ENCODE results near the gene ENC1. TPM values are rescaled to one million over a fixed set of nuclear protein-coding genes. Genes with fewer than 3 reads are reported as not detected.

The ENC1 gene
- total RNA-seq, 1 donor from 2014 or later = 13.8 TPM

DNA sequence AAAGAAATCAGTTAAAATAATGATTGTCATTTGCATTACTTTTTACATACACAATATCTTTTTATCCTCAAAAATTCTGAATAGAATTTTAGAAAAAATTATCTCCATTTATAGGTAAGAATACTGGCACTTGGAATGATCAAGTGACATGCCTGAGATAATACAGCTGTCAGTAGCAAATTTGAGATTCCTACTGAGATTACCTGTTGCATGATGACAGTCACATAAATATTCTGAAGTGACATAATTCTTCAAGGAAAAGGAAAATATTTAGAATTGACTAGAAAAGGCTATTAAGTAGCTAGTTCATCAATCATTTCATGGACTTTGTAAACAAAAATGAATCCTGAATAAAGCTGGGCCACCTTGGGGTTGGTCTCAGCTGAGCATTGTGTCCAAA lies 15.2 kb upstream of the ENC1 start:
- H3K9me3 Mint-ChIP-seq (ENCODE audit: unreplicated experiment) = no peaks in the 10 kb centered on the region
- H3K27ac Mint-ChIP-seq (ENCODE audit: unreplicated experiment) = no peak overlapping the region
- H3K36me3 Mint-ChIP-seq (ENCODE audit: unreplicated experiment) = no peaks in the 10 kb centered on the region
- no peaks in the 10 kb centered on the region for H3K27me3 Mint-ChIP-seq (ENCODE audit: unreplicated experiment)
- H3K4me1 Mint-ChIP-seq (ENCODE audit: unreplicated experiment) = peaks cover 5% of the 10 kb centered on the region
- no peak for DNase-seq (ENCODE audit: extremely low spot score, unreplicated experiment)
- no peak overlapping the region for H3K4me3 Mint-ChIP-seq (ENCODE audit: unreplicated experiment)
- TF ChIP-seq, protein P1, sequence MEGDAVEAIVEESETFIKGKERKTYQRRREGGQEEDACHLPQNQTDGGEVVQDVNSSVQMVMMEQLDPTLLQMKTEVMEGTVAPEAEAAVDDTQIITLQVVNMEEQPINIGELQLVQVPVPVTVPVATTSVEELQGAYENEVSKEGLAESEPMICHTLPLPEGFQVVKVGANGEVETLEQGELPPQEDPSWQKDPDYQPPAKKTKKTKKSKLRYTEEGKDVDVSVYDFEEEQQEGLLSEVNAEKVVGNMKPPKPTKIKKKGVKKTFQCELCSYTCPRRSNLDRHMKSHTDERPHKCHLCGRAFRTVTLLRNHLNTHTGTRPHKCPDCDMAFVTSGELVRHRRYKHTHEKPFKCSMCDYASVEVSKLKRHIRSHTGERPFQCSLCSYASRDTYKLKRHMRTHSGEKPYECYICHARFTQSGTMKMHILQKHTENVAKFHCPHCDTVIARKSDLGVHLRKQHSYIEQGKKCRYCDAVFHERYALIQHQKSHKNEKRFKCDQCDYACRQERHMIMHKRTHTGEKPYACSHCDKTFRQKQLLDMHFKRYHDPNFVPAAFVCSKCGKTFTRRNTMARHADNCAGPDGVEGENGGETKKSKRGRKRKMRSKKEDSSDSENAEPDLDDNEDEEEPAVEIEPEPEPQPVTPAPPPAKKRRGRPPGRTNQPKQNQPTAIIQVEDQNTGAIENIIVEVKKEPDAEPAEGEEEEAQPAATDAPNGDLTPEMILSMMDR (IDR thresholded peaks at IDR 0.05) = no peak

GRCh38 chr5:74655206-74655605 lies 14.7 kb upstream of the ENC1 start:
- H3K4me1 Mint-ChIP-seq (ENCODE audit: unreplicated experiment) = no peaks in the 10 kb centered on the region
- no peaks in the 10 kb centered on the region for H3K9me3 Mint-ChIP-seq (ENCODE audit: unreplicated experiment)
- H3K36me3 Mint-ChIP-seq (ENCODE audit: unreplicated experiment) = no peaks in the 10 kb centered on the region
- no peak overlapping the region for H3K4me3 Mint-ChIP-seq (ENCODE audit: unreplicated experiment)
- TF ChIP-seq, protein P1 (IDR thresholded peaks at IDR 0.05) = no peak
- DNase-seq (ENCODE audit: extremely low spot score, unreplicated experiment) = no peak
- no peaks in the 10 kb centered on the region for H3K27me3 Mint-ChIP-seq (ENCODE audit: unreplicated experiment)
- no peak overlapping the region for H3K27ac Mint-ChIP-seq (ENCODE audit: unreplicated experiment)

DNA sequence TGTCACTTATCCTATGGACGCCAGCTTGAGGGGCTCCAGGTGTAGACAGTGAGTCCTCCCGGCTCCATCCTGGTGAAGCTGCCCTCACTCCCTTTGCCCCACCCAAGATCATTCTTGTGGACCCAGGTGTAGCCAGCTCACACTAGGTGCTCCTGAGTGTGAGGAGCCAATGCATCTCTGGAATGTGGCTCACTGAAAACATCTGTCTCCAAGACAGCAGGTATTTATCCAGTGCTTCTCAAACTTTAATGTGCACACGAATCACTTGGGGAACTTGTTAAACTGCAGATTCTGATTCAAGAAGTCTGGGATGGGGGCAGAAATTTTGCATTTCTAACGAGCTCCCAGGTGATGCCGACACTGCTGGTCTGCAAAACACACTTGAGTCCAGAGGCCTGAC lies 13.5 kb upstream of the ENC1 start:
- no peaks in the 10 kb centered on the region for H3K9me3 Mint-ChIP-seq (ENCODE audit: unreplicated experiment)
- H3K27me3 Mint-ChIP-seq (ENCODE audit: unreplicated experiment) = no peaks in the 10 kb centered on the region
- no peaks in the 10 kb centered on the region for H3K36me3 Mint-ChIP-seq (ENCODE audit: unreplicated experiment)
- no peak for DNase-seq (ENCODE audit: extremely low spot score, unreplicated experiment)
- H3K4me3 Mint-ChIP-seq (ENCODE audit: unreplicated experiment) = no peak overlapping the region
- H3K4me1 Mint-ChIP-seq (ENCODE audit: unreplicated experiment) = peaks cover 2% of the 10 kb centered on the region
- H3K27ac Mint-ChIP-seq (ENCODE audit: unreplicated experiment) = no peak overlapping the region
- TF ChIP-seq, protein P1 (IDR thresholded peaks at IDR 0.05) = no peak

- Mint-ChIP-seq H3K4me1 (ENCODE audit: unreplicated experiment) (peaks cover 10% of the 10 kb centered on the region), H3K4me3 (ENCODE audit: unreplicated experiment) (no peak overlapping the region), H3K27me3 (ENCODE audit: unreplicated experiment) (no peaks in the 10 kb centered on the region), H3K36me3 (ENCODE audit: unreplicated experiment) (no peaks in the 10 kb centered on the region), H3K9me3 (ENCODE audit: unreplicated experiment) (no peaks in the 10 kb centered on the region), H3K27ac (ENCODE audit: unreplicated experiment) (no peak overlapping the region)
- no peak for DNase-seq (ENCODE audit: extremely low spot score, unreplicated experiment)
- TF ChIP-seq, protein P1 (IDR thresholded peaks at IDR 0.05) = no peak
Measured at GRCh38 chr5:74652576-74652975, 12.0 kb upstream of the ENC1 start.

- no peak overlapping the region for H3K27ac Mint-ChIP-seq (ENCODE audit: unreplicated experiment)
- DNase-seq (ENCODE audit: extremely low spot score, unreplicated experiment) = no peak
Measured at GRCh38 chr5:74651710-74652109, 11.2 kb upstream of the ENC1 start.

More at GRCh38 chr5:74651710-74652109, 11.2 kb upstream of the ENC1 start:
- TF ChIP-seq, protein P1 (IDR thresholded peaks at IDR 0.05) = no peak
- Mint-ChIP-seq H3K27me3 (ENCODE audit: unreplicated experiment) (no peaks in the 10 kb centered on the region), H3K4me3 (ENCODE audit: unreplicated experiment) (no peak overlapping the region), H3K9me3 (ENCODE audit: unreplicated experiment) (no peaks in the 10 kb centered on the region), H3K36me3 (ENCODE audit: unreplicated experiment) (no peaks in the 10 kb centered on the region), H3K4me1 (ENCODE audit: unreplicated experiment) (peaks cover 17% of the 10 kb centered on the region)
